Mammary epithelial cell (primary cell): Measurements from ENCODE around the gene TMEM245.

Source experiments
- EZH2 ChIP-seq: IDR thresholded peaks from 2 replicates; pipeline ENCODE4 v1.6.1; 2012; ENCODE audit warnings: low read length, inconsistent platforms, borderline replicate concordance
- TF ChIP-seq, protein P1 (sequence below), 2 donors: IDR thresholded peaks in 1 of 2; conservative IDR thresholded peaks in 1 of 2; 2 replicates each; pipeline ENCODE4 v1.5.1; 2011 to 2012; ENCODE audit warnings: inconsistent platforms in 2 of 2, low read length in 2 of 2, mild to moderate bottlenecking in 2 of 2, control low read depth in 1 of 2, low read depth in 1 of 2; ENCODE audit not compliant: insufficient read depth in 1 of 2; ENCODE audit errors: extremely low read depth in 1 of 2

DNA sequence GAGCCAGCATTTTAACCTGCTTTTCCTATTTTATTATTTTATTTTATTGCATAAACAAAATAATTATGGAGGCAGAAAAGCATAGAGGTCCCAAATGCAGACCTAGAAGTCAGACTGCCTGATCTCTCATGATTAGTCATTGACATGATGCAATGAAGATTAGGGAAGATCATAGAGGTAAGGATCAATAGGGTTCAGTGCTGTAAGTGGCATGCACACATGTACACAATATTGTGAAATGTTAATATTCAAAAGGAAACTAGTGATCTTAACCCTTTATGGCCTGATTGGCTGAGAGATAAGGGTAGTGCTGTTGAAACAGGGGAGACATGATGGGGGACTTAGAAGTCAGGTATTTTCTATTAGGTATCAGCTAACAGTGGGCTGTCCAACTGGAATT is 48.4 kb upstream of the TMEM245 start:
- TF ChIP-seq, protein P1, sequence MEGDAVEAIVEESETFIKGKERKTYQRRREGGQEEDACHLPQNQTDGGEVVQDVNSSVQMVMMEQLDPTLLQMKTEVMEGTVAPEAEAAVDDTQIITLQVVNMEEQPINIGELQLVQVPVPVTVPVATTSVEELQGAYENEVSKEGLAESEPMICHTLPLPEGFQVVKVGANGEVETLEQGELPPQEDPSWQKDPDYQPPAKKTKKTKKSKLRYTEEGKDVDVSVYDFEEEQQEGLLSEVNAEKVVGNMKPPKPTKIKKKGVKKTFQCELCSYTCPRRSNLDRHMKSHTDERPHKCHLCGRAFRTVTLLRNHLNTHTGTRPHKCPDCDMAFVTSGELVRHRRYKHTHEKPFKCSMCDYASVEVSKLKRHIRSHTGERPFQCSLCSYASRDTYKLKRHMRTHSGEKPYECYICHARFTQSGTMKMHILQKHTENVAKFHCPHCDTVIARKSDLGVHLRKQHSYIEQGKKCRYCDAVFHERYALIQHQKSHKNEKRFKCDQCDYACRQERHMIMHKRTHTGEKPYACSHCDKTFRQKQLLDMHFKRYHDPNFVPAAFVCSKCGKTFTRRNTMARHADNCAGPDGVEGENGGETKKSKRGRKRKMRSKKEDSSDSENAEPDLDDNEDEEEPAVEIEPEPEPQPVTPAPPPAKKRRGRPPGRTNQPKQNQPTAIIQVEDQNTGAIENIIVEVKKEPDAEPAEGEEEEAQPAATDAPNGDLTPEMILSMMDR (conservative IDR thresholded peaks at IDR 0.05 in 1 of 2, IDR thresholded peaks at IDR 0.05 in 1 of 2; ENCODE audit: extremely low read depth in 1 of 2, insufficient read depth in 1 of 2, low read depth in 1 of 2, low read length in 2 of 2), result no peak
- no peak for TF ChIP-seq EZH2
